Measurements from ENCODE around the gene PKD1L1.
A peak's percentile ranks its signal among the peaks of the same experiment; 100 is the strongest.
"Not testable (repeated sequence)": the region's sequence is repeated elsewhere in the genome, so short reads cannot be mapped to it uniquely, and the experiment has no call there.

The PKD1L1 gene

GRCh38 chr7:47954231-47954911, 6.1 kb upstream of the PKD1L1 start:
- DNase-seq = no peak

- no peak for DNase-seq
Measured at GRCh38 chr7:47953822-47954221, 5.6 kb upstream of the PKD1L1 start.

- DNase-seq = no peak
Measured at GRCh38 chr7:47952224-47952623, 4.0 kb upstream of the PKD1L1 start.

GRCh38 chr7:47951374-47951773, 3.1 kb upstream of the PKD1L1 start:
- no peak for DNase-seq

DNA sequence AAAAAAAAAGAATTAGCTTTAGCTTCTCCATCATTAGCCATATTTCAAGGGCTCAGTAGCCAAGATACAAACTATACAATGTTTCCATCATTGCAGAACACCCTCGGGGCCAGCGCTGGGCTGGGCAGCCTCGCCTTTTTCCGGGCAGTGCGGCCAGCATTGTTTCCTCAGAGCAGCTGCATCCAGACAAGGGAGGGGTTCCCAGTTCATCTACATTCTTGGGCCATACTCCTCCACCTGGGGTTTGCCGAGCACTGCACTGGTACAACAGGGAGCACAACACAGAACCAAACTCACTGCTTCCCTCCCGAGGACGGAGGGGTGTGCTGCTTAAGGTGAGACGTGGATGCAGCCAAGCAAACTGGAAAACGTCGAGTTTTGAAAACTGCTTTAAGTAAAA, 2.4 kb upstream of the PKD1L1 start:
- DNase-seq = no peak

GRCh38 chr7:47949703-47950102, 1.4 kb upstream of the PKD1L1 start:
- no peak for DNase-seq

DNA sequence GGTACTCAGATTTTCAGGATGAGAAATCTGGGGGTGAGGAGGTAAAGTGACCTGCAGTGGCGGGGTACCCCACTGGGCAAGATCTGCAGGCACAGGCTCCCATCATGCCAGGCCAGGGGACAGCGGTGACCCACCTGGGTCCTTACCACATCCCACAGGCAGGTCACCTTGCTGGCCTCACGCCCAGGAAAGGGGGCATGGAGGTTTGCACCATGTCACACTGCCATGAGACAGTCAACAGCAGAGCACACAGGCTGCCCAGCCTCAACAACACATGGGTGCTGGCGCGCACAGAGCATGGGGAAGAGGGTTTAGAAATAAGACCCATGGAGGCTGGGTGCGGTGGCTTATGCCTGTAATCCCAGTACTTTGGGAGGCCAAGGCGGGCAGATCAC, 914 bp downstream of the PKD1L1 start:
- DNase-seq = no peak

DNA sequence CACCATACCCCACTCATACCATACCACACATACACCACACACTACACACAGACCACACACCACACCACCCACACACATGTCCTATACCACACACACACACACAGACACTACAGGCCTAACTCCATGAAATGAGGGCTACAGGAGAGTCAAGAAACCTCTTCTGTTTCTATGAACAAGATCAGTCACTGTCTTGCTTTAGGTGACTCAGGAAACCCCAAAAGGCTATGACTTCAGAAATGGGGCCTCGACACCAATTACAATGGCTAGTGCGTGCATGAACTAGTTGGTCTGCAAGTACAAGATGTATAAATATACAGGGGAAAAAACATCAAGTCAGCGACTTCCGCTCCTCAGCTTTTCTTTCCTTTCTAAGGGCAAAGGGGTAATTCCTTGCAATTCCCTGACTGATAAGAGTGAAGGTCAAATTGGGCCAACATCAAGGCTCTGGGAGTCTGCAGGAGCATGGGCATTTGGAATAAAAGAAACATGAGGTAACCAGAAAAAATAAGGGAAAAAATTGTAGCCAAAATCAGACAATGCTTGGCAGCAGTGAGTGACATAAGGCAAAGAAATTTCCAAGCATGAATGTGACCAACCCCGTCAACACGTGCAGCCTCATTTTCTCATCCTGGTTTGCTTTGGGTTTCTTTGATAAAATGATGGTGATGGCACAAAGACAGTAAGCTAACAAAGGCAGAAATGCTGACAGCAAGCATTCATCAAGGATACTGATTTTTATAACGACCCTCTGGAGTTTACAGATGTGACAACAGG, 1.5 kb downstream of the PKD1L1 start:
- DNase-seq = no peak

- peak; percentile 68 for DNase-seq
Measured at GRCh38 chr7:47945261-47946015, 2.8 kb downstream of the PKD1L1 start.

DNA sequence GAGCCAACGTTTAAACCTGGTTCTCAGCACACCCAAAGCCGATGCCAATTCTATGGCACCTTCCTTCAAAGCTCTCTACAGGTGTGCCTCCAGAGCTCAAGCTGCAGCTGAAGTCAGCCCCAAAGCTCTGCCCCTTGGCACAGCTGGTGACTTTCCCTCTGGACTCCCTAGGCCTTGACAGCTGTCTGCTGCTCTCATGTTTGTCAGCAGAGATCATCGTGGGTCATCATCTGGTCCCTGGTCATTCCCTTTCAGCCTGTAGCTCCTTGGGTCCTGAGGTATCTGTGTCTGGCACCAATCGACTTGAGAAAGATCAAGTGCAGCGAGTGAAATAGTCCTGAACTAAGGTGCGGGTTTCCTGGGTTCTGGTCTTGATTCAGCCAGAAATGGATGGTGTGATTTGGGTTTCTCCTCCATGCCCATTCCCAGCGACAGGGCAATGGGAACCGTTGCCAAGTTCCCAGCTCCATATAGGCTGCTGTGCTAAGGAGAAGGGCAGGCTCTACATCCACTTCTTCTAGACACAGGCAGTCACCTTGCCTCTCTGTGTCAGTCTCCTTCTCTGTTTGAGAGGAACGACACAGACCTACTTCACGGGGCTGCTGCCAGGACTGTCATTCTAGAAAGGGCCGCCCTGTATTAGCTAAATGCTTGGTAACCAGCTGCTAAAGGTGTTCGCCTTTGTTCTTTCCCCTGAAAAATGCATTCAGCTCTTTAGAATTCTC, 3.6 kb downstream of the PKD1L1 start:
- no peak for DNase-seq

DNA sequence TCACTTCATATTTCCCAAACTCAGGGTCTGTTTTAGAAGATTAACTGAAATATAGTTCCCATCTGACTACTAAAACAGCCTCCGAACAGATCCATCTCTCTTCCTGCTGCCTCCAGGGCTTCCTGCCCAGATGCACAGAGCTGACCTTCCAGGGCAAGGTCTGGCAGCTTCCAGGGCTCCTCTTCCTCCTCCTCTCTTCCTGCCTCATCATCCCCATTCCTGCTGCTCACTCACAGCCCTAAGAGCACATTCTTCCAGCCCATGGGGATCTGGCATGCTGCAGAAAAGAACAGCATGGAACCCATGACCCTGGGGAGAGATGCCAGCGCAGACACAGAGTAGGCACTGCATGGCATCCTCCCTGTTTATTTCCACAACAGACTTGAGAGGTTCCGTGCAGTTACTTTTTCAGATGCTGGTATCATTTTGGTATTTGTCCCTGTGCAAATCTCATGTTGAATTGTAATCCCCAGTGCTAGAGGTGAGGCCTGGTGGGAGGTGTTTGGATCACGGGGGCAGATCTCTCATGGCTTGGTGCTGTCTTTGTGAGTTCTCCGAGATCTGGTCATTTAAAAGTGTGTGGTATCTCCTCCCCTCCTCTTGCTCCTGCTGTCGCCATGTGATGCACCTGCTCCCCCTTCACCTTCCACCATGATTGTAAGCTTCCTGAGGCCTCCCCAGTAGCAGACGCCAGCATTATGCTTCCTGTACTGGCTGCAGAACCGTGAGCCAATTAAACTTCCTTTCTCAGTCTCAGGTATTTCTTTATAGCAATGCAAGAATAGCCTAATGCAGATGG, 4.4 kb downstream of the PKD1L1 start:
- DNase-seq = peak; percentile 39

GRCh38 chr7:47942651-47943050, 5.6 kb downstream of the PKD1L1 start:
- DNase-seq = not testable (repeated sequence)

DNA sequence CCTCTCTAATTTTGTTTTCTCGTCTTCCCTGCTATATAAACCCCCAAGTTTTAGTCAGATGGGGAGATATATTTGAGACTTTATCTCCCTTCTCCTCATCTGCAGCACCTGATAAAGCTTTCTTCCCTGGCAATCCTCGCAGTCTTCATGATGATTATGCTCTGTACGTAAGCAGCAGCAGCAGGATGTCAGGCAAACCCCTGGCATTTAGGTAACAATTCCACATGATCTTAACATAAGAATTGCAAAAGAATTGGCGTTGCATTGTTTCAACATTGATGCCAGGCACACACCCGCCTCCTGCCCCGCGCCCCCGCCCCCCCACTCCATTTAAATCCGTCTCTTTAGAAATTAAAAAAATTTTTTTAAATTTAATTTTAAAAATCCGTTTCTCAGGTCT, 6.1 kb downstream of the PKD1L1 start:
- DNase-seq = no peak

DNA sequence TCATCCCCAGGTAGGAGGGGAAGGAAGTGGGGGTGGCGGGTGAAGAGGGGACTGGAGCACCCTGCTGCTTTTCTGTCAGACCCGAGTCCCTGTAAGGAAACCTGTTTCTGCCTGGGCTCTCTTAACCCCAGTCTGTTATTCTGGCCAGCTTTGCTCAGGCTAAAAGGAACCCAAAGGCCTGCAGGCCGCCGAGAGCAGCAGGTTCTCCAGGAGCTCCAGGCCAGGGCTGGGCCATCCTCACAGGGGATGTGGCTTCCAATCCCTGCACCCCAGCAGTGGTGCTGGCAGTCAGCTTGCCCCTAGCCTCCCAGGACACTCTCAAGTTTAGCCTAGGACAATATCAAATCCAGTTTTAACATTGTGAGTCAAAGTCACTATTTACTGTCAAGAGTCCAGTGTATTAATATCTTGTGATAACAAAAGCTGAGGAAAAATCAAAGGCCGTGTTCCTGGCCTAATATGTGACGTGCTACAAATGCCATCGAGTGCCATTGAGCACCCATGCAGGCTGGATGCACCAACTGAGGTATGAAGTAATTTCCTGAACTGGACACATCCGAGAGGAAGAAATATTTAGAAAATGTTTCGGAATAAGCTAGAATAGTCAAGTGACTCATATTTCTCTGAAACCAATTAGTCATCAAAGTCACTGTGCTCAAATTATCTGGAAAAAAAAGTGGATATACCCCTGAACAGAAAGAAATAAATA, 7.0 kb downstream of the PKD1L1 start:
- peak; percentile 92 for DNase-seq

DNA sequence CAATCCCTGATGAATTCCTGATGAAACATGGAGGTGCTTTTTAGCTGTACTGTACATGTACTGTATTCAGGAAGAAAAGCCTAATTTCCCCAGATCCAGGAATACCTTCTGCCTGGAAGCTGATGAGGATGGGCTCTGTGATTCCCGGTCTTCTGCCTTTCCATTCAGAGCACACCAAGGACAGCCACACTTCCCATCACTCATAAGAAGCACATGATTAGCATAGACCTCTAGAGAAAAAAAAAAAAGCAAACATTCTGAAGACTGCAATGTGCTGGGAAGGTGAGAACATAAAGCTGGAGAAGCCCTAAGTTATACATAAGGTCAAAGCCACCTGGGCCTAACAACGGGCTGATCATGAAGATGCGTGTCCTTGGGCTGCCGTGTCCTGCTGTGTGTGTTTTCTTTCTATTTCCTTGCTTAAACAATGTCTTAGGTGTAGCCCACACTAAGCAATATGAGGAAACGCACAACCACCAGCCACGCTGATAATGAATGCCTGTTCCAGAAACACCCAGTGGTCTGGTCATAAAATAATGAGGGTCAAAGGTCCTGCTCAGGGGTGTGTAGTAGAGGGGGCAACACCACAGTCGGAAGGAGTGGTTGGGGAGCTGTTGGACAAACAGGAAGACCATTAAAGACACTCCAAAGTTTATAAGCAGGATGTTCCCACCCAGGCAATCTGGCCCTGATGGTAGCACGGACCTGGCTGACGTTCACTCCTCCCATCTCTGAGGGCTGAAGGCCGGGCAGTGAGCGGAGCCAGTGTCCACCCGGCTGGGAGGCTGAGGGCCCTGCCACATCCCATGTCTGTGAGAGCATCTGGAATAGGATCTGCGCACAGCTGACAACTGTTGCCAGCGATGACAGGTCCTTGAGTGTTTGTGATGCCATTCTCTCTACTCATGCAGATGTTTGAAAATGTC, 7.9 kb downstream of the PKD1L1 start:
- DNase-seq = peak; percentile 87

GRCh38 chr7:47939425-47940036, 8.7 kb downstream of the PKD1L1 start:
- DNase-seq = no peak

DNA sequence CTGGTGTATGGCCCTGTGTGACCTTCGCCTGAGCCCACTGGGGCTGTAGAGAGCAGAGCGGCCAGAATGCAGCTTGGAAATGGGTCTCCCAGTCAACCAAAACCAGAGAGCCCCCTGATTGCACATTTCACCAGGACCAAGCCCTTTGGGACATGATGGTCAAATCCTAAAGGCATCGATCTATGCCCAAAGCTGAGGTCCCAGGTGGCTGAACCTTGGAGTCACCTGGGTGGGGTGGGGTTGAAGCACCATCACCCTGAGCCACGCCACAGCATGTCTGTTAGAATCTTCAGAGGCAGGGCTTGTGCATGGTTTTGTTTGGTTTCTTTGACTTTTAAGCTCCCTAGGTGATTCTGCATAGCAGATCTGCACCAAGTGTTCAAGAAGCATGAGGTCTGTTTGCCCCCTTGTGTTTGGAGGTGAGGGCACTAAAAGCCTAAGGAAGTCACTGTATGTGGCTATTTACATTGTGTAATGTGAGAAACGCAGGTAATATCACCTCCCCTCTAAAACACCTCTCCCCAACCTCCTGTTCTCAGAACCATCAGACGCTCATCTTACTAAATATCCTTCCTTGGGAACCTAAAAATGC, 9.6 kb downstream of the PKD1L1 start:
- DNase-seq = no peak

DNA sequence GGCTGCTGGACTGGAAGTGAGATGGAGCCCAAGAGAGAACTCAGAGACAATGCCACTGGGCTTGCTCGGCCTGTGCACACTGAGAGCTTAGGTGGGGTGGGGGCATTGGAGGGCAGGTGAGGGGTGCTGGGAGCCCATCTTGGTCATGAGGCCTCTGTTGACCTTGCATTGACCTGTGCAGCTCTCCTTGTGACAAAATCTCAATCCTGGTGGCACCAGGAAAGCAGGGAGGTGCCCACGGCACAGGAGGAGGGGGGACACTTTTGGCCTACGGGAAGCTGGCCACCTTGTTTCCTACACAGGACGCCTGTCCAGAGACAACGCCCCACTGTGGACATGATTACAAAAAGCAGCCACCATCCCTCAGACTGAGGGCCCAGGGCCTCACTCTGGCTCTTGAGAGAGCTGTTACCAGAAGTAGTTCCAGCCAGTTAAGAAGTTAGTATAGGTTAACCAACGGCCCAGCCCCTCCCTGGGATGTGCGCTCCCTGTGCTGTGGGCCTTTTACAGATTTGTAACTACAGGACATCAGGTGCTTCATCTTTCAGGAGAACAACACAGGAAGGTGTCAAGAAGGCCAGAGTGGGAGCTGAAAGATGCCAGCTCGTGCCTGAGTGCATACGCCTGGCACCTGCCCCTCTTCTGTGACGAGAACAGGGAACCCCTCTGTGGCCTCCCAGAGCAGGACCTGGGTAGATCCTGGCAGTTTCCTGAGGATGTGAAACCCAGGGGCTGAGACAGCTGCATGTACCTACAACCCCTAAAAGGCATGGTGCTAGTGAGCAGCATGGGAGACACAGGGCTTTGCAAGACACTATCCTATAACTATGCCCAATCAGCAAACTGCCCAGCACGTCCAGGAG, 10.3 kb downstream of the PKD1L1 start:
- no peak for DNase-seq
